NCI-H1694 treated with DMSO at 0.1 percent for 48 hours (cell line): Measurements from ENCODE around the gene EYS.

Experiments
- DNase-seq: peaks from one replicate; lab custom pipeline; 2025; lab: John Stamatoyannopoulos, UW

Gene EYS

GRCh38 chr6:64590965-64591675, 1115.9 kb downstream of the EYS start:
- DNase-seq = no peak

- no peak for DNase-seq
These were observed 1117.1 kb downstream of the EYS start for GRCh38 chr6:64589961-64590360.

GRCh38 chr6:64580346-64580745, 1126.7 kb downstream of the EYS start:
- DNase-seq = no peak

- DNase-seq = no peak
These were observed 1153.7 kb downstream of the EYS start for GRCh38 chr6:64553249-64553786.

GRCh38 chr6:64547594-64548268, 1159.3 kb downstream of the EYS start:
- DNase-seq = no peak

GRCh38 chr6:64539917-64540316, 1167.1 kb downstream of the EYS start:
- no peak for DNase-seq

GRCh38 chr6:64538722-64539121, 1168.3 kb downstream of the EYS start:
- DNase-seq = no peak

- no peak for DNase-seq
These were observed 1179.1 kb downstream of the EYS start for GRCh38 chr6:64527899-64528298.

- DNase-seq = no peak
These were observed 1184.2 kb downstream of the EYS start for GRCh38 chr6:64522859-64523258.

GRCh38 chr6:64520050-64520449, 1187.0 kb downstream of the EYS start:
- DNase-seq = no peak

- DNase-seq = no peak
These were observed 1190.6 kb downstream of the EYS start for GRCh38 chr6:64516393-64516792.

- DNase-seq = no peak
These were observed 1199.4 kb downstream of the EYS start for GRCh38 chr6:64507661-64508060.

GRCh38 chr6:64505312-64505711, 1201.7 kb downstream of the EYS start:
- DNase-seq = no peak

GRCh38 chr6:64504503-64504902, 1202.5 kb downstream of the EYS start:
- no peak for DNase-seq

- no peak for DNase-seq
These were observed 1204.2 kb downstream of the EYS start for GRCh38 chr6:64502801-64503200.

GRCh38 chr6:64497634-64498033, 1209.4 kb downstream of the EYS start:
- DNase-seq = no peak

GRCh38 chr6:64489763-64490162, 1217.3 kb downstream of the EYS start:
- DNase-seq = no peak

GRCh38 chr6:64486578-64487351, 1220.3 kb downstream of the EYS start:
- DNase-seq = no peak

GRCh38 chr6:64483956-64484499, 1223.0 kb downstream of the EYS start:
- DNase-seq = no peak

- DNase-seq = no peak
These were observed 1224.4 kb downstream of the EYS start for GRCh38 chr6:64482631-64483030.

GRCh38 chr6:64479134-64479533, 1227.9 kb downstream of the EYS start:
- DNase-seq = no peak

- DNase-seq = no peak
These were observed 1229.6 kb downstream of the EYS start for GRCh38 chr6:64477391-64477790.
